Panc1 (cell line): Measurements from ENCODE around the gene B4GALT1.

Source experiments
- POLR2AphosphoS5 ChIP-seq: IDR thresholded peaks from 2 replicates; pipeline ENCODE4 v1.6.1; 2012; ENCODE audit warnings: mild to moderate bottlenecking, low read depth, low read length, moderate library complexity
- TCF7L2 ChIP-seq: IDR thresholded peaks from 2 replicates; pipeline ENCODE4 v1.6.1; 2011; ENCODE audit warnings: mild to moderate bottlenecking, low read depth, low read length, inconsistent platforms
- TF ChIP-seq, protein P1 (sequence below): fragments of 450-650 bp; IDR thresholded peaks from 2 replicates; pipeline ENCODE4 v1.5.1; 2017; ENCODE audit warnings: mild to moderate bottlenecking

DNA sequence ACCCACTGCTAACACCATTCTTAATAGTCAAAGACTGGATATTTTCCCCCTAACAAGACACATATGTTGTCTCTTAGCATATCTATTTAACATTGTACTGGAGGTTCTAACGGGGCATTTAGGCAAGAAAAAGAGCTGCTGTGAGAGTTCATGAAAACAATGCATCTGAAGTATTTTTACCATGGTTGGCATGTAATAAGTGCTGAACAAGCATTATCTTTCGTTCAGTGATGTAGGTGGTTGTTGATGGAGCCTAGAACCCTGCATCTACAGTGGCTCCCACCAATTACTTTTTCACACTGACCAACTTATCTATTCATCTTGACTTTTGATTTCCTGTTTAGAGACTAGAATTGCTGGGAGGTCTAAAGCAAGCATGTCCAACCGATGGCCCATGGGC, 12.8 kb downstream of the B4GALT1 start:
- TF ChIP-seq, protein P1, sequence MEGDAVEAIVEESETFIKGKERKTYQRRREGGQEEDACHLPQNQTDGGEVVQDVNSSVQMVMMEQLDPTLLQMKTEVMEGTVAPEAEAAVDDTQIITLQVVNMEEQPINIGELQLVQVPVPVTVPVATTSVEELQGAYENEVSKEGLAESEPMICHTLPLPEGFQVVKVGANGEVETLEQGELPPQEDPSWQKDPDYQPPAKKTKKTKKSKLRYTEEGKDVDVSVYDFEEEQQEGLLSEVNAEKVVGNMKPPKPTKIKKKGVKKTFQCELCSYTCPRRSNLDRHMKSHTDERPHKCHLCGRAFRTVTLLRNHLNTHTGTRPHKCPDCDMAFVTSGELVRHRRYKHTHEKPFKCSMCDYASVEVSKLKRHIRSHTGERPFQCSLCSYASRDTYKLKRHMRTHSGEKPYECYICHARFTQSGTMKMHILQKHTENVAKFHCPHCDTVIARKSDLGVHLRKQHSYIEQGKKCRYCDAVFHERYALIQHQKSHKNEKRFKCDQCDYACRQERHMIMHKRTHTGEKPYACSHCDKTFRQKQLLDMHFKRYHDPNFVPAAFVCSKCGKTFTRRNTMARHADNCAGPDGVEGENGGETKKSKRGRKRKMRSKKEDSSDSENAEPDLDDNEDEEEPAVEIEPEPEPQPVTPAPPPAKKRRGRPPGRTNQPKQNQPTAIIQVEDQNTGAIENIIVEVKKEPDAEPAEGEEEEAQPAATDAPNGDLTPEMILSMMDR: no peak
- no peak for TF ChIP-seq POLR2AphosphoS5
- TF ChIP-seq TCF7L2: no peak
